Measurements from ENCODE around the gene PRC1. TPM values are rescaled to one million over a fixed set of nuclear protein-coding genes. Genes with fewer than 3 reads are reported as not detected.
A peak's percentile ranks its signal among the peaks of the same experiment; 100 is the strongest.

Gene PRC1
- 18.8 TPM for total RNA-seq

- Histone ChIP-seq H3K4me3 (ENCODE audit: low read length in 3 of 3) (peak within 1 kb of the TSS; percentile 86 to 95 (median 91)), H3K4me1 (ENCODE audit: control insufficient read depth in 3 of 3, insufficient read depth in 3 of 3, low read length in 3 of 3) (peaks cover 2 to 12% (median 7%) of the 10 kb centered on the region in 3 donors), H3K36me3 (ENCODE audit: control insufficient read depth in 3 of 3, insufficient read depth in 3 of 3, low read length in 3 of 3) (peaks cover 15 to 20% (median 20%) of the 10 kb centered on the region in 3 donors), H3K9ac (ENCODE audit: low read depth in 1 of 3, low read length in 3 of 3) (peak within 1 kb of the TSS; percentile 84 to 92 (median 91)), H3K27me3 (ENCODE audit: control insufficient read depth in 3 of 3, insufficient read depth in 3 of 3, low read length in 3 of 3) (no peaks in the 10 kb centered on the region), H3K27ac (ENCODE audit: low read depth, low read length) (peak within 1 kb of the TSS; percentile 83), H3K9me3 (ENCODE audit: control insufficient read depth in 3 of 3, low read length in 3 of 3) (no peaks in the 10 kb centered on the region)
Observed at GRCh38 chr15:90994417-90995311, at the start of gene PRC1. Gene PRC1 (minus strand): TSS chr15:90994535. CDS start chr15:90994417, 118 bp downstream.

- Histone ChIP-seq H3K4me1 (ENCODE audit: control insufficient read depth in 3 of 3, insufficient read depth in 3 of 3, low read length in 3 of 3) (no peaks in the 10 kb centered on the region), H3K27ac (ENCODE audit: low read depth, low read length) (no peak overlapping the region), H3K4me3 (ENCODE audit: low read length in 3 of 3) (no peak overlapping the region), H3K9ac (ENCODE audit: low read depth in 1 of 3, low read length in 3 of 3) (no peak overlapping the region), H3K9me3 (ENCODE audit: control insufficient read depth in 3 of 3, low read length in 3 of 3) (no peaks in the 10 kb centered on the region), H3K27me3 (ENCODE audit: control insufficient read depth in 3 of 3, insufficient read depth in 3 of 3, low read length in 3 of 3) (peaks cover 0 to 14% (median 2%) of the 10 kb centered on the region in 3 donors), H3K36me3 (ENCODE audit: control insufficient read depth in 3 of 3, insufficient read depth in 3 of 3, low read length in 3 of 3) (no peaks in the 10 kb centered on the region)
Observed at GRCh38 chr15:91043202-91043874, 49.0 kb upstream of the PRC1 start.

GRCh38 chr15:91040856-91041255, 46.5 kb upstream of the PRC1 start:
- H3K4me3 ChIP-seq (ENCODE audit: low read length in 3 of 3), result no peak overlapping the region
- no peak overlapping the region for H3K9ac ChIP-seq (ENCODE audit: low read depth in 1 of 3, low read length in 3 of 3)
- no peaks in the 10 kb centered on the region for H3K36me3 ChIP-seq (ENCODE audit: control insufficient read depth in 3 of 3, insufficient read depth in 3 of 3, low read length in 3 of 3)

GRCh38 chr15:91039996-91040395, 45.7 kb upstream of the PRC1 start:
- no peaks in the 10 kb centered on the region for H3K4me1 ChIP-seq (ENCODE audit: control insufficient read depth in 3 of 3, insufficient read depth in 3 of 3, low read length in 3 of 3)
- H3K27me3 ChIP-seq (ENCODE audit: control insufficient read depth in 3 of 3, insufficient read depth in 3 of 3, low read length in 3 of 3), result peaks cover 0 to 17% (median 8%) of the 10 kb centered on the region in 3 donors
- H3K27ac ChIP-seq (ENCODE audit: low read depth, low read length), result no peak overlapping the region
- H3K36me3 ChIP-seq (ENCODE audit: control insufficient read depth in 3 of 3, insufficient read depth in 3 of 3, low read length in 3 of 3), result no peaks in the 10 kb centered on the region
- H3K4me3 ChIP-seq (ENCODE audit: low read length in 3 of 3), result no peak overlapping the region
- H3K9ac ChIP-seq (ENCODE audit: low read depth in 1 of 3, low read length in 3 of 3), result no peak overlapping the region
- no peaks in the 10 kb centered on the region for H3K9me3 ChIP-seq (ENCODE audit: control insufficient read depth in 3 of 3, low read length in 3 of 3)

More at GRCh38 chr15:91040856-91041255, 46.5 kb upstream of the PRC1 start:
- H3K9me3 ChIP-seq (ENCODE audit: control insufficient read depth in 3 of 3, low read length in 3 of 3), result no peaks in the 10 kb centered on the region
- H3K27ac ChIP-seq (ENCODE audit: low read depth, low read length), result no peak overlapping the region
- peaks cover 0 to 20% (median 8%) of the 10 kb centered on the region in 3 donors for H3K27me3 ChIP-seq (ENCODE audit: control insufficient read depth in 3 of 3, insufficient read depth in 3 of 3, low read length in 3 of 3)
- H3K4me1 ChIP-seq (ENCODE audit: control insufficient read depth in 3 of 3, insufficient read depth in 3 of 3, low read length in 3 of 3), result no peaks in the 10 kb centered on the region

GRCh38 chr15:91032919-91033803, 38.8 kb upstream of the PRC1 start:
- Histone ChIP-seq H3K27ac (ENCODE audit: low read depth, low read length) (no peak overlapping the region), H3K4me3 (ENCODE audit: low read length in 3 of 3) (no peak overlapping the region), H3K9me3 (ENCODE audit: control insufficient read depth in 3 of 3, low read length in 3 of 3) (no peaks in the 10 kb centered on the region), H3K4me1 (ENCODE audit: control insufficient read depth in 3 of 3, insufficient read depth in 3 of 3, low read length in 3 of 3) (no peaks in the 10 kb centered on the region), H3K27me3 (ENCODE audit: control insufficient read depth in 3 of 3, insufficient read depth in 3 of 3, low read length in 3 of 3) (peaks cover 0 to 9% (median 4%) of the 10 kb centered on the region in 3 donors), H3K9ac (ENCODE audit: low read depth in 1 of 3, low read length in 3 of 3) (no peak overlapping the region), H3K36me3 (ENCODE audit: control insufficient read depth in 3 of 3, insufficient read depth in 3 of 3, low read length in 3 of 3) (no peaks in the 10 kb centered on the region)

GRCh38 chr15:91031796-91032195, 37.5 kb upstream of the PRC1 start:
- H3K9ac ChIP-seq (ENCODE audit: low read depth in 1 of 3, low read length in 3 of 3), result no peak overlapping the region
- no peak overlapping the region for H3K4me3 ChIP-seq (ENCODE audit: low read length in 3 of 3)
- H3K36me3 ChIP-seq (ENCODE audit: control insufficient read depth in 3 of 3, insufficient read depth in 3 of 3, low read length in 3 of 3), result no peaks in the 10 kb centered on the region
- no peak overlapping the region for H3K27ac ChIP-seq (ENCODE audit: low read depth, low read length)
- H3K27me3 ChIP-seq (ENCODE audit: control insufficient read depth in 3 of 3, insufficient read depth in 3 of 3, low read length in 3 of 3), result peaks cover 0 to 5% (median 0%) of the 10 kb centered on the region in 3 donors
- no peaks in the 10 kb centered on the region for H3K4me1 ChIP-seq (ENCODE audit: control insufficient read depth in 3 of 3, insufficient read depth in 3 of 3, low read length in 3 of 3)
- no peaks in the 10 kb centered on the region for H3K9me3 ChIP-seq (ENCODE audit: control insufficient read depth in 3 of 3, low read length in 3 of 3)

- no peak overlapping the region for H3K4me3 ChIP-seq (ENCODE audit: low read length in 3 of 3)
- H3K9me3 ChIP-seq (ENCODE audit: control insufficient read depth in 3 of 3, low read length in 3 of 3), result no peaks in the 10 kb centered on the region
- peaks cover 0 to 4% (median 2%) of the 10 kb centered on the region in 3 donors for H3K4me1 ChIP-seq (ENCODE audit: control insufficient read depth in 3 of 3, insufficient read depth in 3 of 3, low read length in 3 of 3)
- no peaks in the 10 kb centered on the region for H3K36me3 ChIP-seq (ENCODE audit: control insufficient read depth in 3 of 3, insufficient read depth in 3 of 3, low read length in 3 of 3)
- no peaks in the 10 kb centered on the region for H3K27me3 ChIP-seq (ENCODE audit: control insufficient read depth in 3 of 3, insufficient read depth in 3 of 3, low read length in 3 of 3)
- H3K27ac ChIP-seq (ENCODE audit: low read depth, low read length), result no peak overlapping the region
- H3K9ac ChIP-seq (ENCODE audit: low read depth in 1 of 3, low read length in 3 of 3), result no peak overlapping the region
Observed at GRCh38 chr15:91027677-91028076, 33.3 kb upstream of the PRC1 start.

- Histone ChIP-seq H3K36me3 (ENCODE audit: control insufficient read depth in 3 of 3, insufficient read depth in 3 of 3, low read length in 3 of 3) (no peaks in the 10 kb centered on the region), H3K9ac (ENCODE audit: low read depth in 1 of 3, low read length in 3 of 3) (no peak overlapping the region), H3K4me3 (ENCODE audit: low read length in 3 of 3) (no peak overlapping the region), H3K27ac (ENCODE audit: low read depth, low read length) (no peak overlapping the region), H3K9me3 (ENCODE audit: control insufficient read depth in 3 of 3, low read length in 3 of 3) (no peaks in the 10 kb centered on the region), H3K27me3 (ENCODE audit: control insufficient read depth in 3 of 3, insufficient read depth in 3 of 3, low read length in 3 of 3) (no peaks in the 10 kb centered on the region), H3K4me1 (ENCODE audit: control insufficient read depth in 3 of 3, insufficient read depth in 3 of 3, low read length in 3 of 3) (peaks cover 14 to 22% (median 15%) of the 10 kb centered on the region in 3 donors)
Observed at GRCh38 chr15:91023720-91024119, 29.4 kb upstream of the PRC1 start.

GRCh38 chr15:91022832-91023129, 28.4 kb upstream of the PRC1 start:
- H3K27ac ChIP-seq (ENCODE audit: low read depth, low read length), result peak overlapping the region; percentile 68
- H3K4me3 ChIP-seq (ENCODE audit: low read length in 3 of 3), result peak overlapping the region; percentile 96 to 99 (median 99)
- peaks cover 14 to 22% (median 15%) of the 10 kb centered on the region in 3 donors for H3K4me1 ChIP-seq (ENCODE audit: control insufficient read depth in 3 of 3, insufficient read depth in 3 of 3, low read length in 3 of 3)
- no peaks in the 10 kb centered on the region for H3K9me3 ChIP-seq (ENCODE audit: control insufficient read depth in 3 of 3, low read length in 3 of 3)
- H3K36me3 ChIP-seq (ENCODE audit: control insufficient read depth in 3 of 3, insufficient read depth in 3 of 3, low read length in 3 of 3), result peaks cover 0 to 1% (median 0%) of the 10 kb centered on the region in 3 donors
- no peaks in the 10 kb centered on the region for H3K27me3 ChIP-seq (ENCODE audit: control insufficient read depth in 3 of 3, insufficient read depth in 3 of 3, low read length in 3 of 3)
- peak overlapping the region; percentile 86 to 95 (median 95) for H3K9ac ChIP-seq (ENCODE audit: low read depth in 1 of 3, low read length in 3 of 3)
